ENCODE measurements around the gene NOP10.
"Not testable (repeated sequence)": the region's sequence is repeated elsewhere in the genome, so short reads cannot be mapped to it uniquely, and the experiment has no call there.

Gene NOP10

GRCh38 chr15:34358367-34358766 lies 15.4 kb upstream of the NOP10 start:
- DNase-seq, result no peak

- DNase-seq, result no peak
Measured at GRCh38 chr15:34357653-34358052, 14.7 kb upstream of the NOP10 start.

GRCh38 chr15:34355241-34355640 lies 12.3 kb upstream of the NOP10 start:
- no peak for DNase-seq

- DNase-seq, result no peak
Measured at GRCh38 chr15:34354286-34354685, 11.3 kb upstream of the NOP10 start.

- no peak for DNase-seq
Measured at GRCh38 chr15:34353627-34354026, 10.7 kb upstream of the NOP10 start.

- not testable (repeated sequence) for DNase-seq
Measured at GRCh38 chr15:34352996-34353395, 10.1 kb upstream of the NOP10 start.

GRCh38 chr15:34349769-34350168 lies 6.8 kb upstream of the NOP10 start:
- DNase-seq, result no peak

- DNase-seq, result no peak
Measured at GRCh38 chr15:34348735-34349300, 5.9 kb upstream of the NOP10 start.

GRCh38 chr15:34347951-34348638 lies 5.2 kb upstream of the NOP10 start:
- DNase-seq, result no peak

GRCh38 chr15:34342213-34342736 lies 661 bp downstream of the NOP10 start:
- not testable (repeated sequence) for DNase-seq

GRCh38 chr15:34341381-34342212 lies 1.3 kb downstream of the NOP10 start:
- no peak for DNase-seq

GRCh38 chr15:34339946-34340345 lies 3.0 kb downstream of the NOP10 start:
- no peak for DNase-seq

- DNase-seq, result no peak
Measured at GRCh38 chr15:34338347-34338746, 4.6 kb downstream of the NOP10 start.

GRCh38 chr15:34337557-34338306 lies 5.2 kb downstream of the NOP10 start, which contains the start of gene SLC12A6:
TSS of gene SLC12A6 (minus strand) at chr15:34337781. CDS start at chr15:34336680, 1,101 bp downstream.
- DNase-seq, result peak; percentile 88 to 89

GRCh38 chr15:34336991-34337556 lies 5.9 kb downstream of the NOP10 start:
- peak in 1 of 2 donors; percentile 9 for DNase-seq

- no peak for DNase-seq
Measured at GRCh38 chr15:34336231-34336990, 6.5 kb downstream of the NOP10 start.

GRCh38 chr15:34335176-34336032 lies 7.5 kb downstream of the NOP10 start:
- no peak for DNase-seq

- DNase-seq, result no peak
Measured at GRCh38 chr15:34334672-34335071, 8.3 kb downstream of the NOP10 start.

GRCh38 chr15:34332553-34333120 lies 10.3 kb downstream of the NOP10 start:
- DNase-seq, result no peak

GRCh38 chr15:34331809-34332208 lies 11.1 kb downstream of the NOP10 start:
- DNase-seq, result no peak

All from stimulated activated CD4-positive, alpha-beta T cell treated with anti-CD3 and anti-CD28 coated beads, Interleukin-2, amount 100 ng/mL, for 48 hours (primary cell).